Liver (tissue), 3 donors: ENCODE data around the gene ADGRV1.

Source experiments
- ATF3 ChIP-seq: IDR thresholded peaks from 2 replicates; pipeline ENCODE4 v1.6.1; 2016; ENCODE audit warnings: antibody characterized with exemption
- CTCF ChIP-seq: fragments of 150-350 bp; IDR thresholded peaks from 2 replicates; pipeline ENCODE4 v1.5.1; 2017; ENCODE audit warnings: improper control_type of control experiment, low read depth, low read length; ENCODE audit not compliant: missing input control
- MAX ChIP-seq: IDR thresholded peaks from 2 replicates; pipeline ENCODE4 v1.6.1; 2016; ENCODE audit warnings: antibody characterized with exemption
- ZBTB33 ChIP-seq: IDR thresholded peaks from 2 replicates; pipeline ENCODE4 v1.6.1; 2016; ENCODE audit warnings: antibody characterized with exemption
- donor health status: healthy.
- donor health status: healthy.

GRCh38 chr5:90994796-90995195, 436.2 kb downstream of the ADGRV1 start:
- TF ChIP-seq CTCF (no peak), ZBTB33 (no peak), MAX (no peak), ATF3 (no peak)
